NCI-H187 (cell line): ENCODE data around the gene C1QA.

ENCODE experiments used
- DNase-seq, 2 experiments: peaks; one replicate each; lab custom pipeline; 2025; lab: John Stamatoyannopoulos, UW

C1QA gene

GRCh38 chr1:22612671-22613571 is 23.5 kb upstream of the C1QA start:
- peak; percentile 50 to 75 for DNase-seq

- DNase-seq = no peak
Observed at GRCh38 chr1:22613572-22613918, 22.9 kb upstream of the C1QA start.

DNA sequence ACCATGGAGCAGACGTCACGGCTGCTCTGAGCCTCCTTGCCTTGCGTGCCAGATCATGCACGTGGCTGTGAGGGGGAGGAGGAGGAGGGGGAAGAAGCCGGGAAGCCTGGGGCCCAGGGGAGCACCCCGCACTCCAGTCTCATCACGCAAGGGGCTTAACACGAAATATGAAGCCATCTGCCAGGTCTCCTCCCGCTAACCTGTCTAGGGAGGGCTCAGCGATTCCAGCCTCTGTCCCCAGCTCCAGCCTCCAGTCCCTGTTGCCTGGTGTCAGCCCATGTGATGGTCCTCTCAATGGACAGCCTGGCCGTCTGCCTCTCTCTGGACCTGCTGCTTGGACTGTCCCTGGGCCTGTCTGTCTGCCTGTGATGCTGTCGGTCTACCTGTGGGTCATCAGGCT is 22.5 kb upstream of the C1QA start:
- no peak for DNase-seq

DNA sequence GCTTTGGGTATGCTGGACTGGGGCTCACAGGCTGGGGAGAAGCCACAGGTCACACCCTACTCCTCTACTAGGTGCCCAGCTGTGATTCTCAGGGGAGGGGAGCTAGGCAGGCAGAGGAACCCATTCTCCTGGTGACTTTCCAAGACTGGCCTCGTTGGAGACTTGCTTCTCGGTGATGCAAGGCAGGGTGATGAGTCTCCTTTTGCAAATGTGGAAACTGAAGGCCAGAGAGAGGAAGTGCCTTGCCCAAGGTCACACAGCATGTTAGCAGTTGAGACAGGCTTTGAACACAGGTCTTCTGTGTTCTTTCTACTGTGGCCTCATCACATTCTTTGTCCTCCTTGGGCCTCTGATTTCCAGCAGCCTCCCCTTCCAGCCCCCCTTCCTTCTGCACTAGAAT is 20.5 kb upstream of the C1QA start:
- no peak for DNase-seq

DNA sequence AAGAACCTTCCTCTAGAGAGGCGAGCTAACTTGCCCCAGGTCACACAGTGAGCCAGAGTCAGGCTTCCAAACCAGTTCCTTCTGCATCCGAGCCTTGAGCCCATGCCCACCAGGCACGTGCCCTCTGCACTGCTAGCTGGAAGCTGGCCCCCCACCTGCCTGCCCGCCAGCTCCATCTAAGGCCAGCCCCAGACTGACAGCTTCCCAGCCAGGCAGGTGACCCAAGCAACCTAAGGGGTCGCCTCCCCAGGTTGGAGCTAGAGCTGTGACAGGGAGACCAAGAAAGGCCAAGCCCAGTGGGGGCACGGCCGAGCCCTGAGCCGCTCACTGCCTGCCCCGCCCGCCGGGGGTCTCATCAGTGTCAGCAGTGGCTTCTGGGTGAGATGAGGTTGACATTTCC is 19.9 kb upstream of the C1QA start:
- no peak for DNase-seq

GRCh38 chr1:22618056-22618455 is 18.4 kb upstream of the C1QA start:
- DNase-seq = no peak

GRCh38 chr1:22619252-22619651 is 17.2 kb upstream of the C1QA start:
- DNase-seq = no peak

GRCh38 chr1:22619798-22620197 is 16.6 kb upstream of the C1QA start:
- DNase-seq = no peak

DNA sequence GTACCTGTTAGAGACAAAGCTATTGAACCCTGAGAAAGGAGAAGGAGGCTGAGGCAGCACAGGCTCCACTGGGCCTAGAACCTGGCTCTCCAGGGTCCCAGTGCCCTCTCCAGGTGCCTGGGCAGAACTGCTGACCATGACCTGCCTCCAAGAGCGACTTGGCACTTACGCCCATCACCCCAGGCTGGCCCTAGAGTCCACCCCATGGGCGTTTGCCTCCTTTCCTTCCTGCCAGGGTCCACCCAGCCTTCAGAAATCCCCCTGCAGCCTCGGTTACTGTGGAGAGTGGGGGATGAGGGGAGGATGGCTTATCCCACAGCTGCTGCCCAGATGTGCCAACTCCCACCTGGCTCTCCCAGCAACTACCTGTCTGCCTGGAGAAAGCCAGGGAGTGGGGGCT is 14.7 kb upstream of the C1QA start:
- DNase-seq = no peak

DNA sequence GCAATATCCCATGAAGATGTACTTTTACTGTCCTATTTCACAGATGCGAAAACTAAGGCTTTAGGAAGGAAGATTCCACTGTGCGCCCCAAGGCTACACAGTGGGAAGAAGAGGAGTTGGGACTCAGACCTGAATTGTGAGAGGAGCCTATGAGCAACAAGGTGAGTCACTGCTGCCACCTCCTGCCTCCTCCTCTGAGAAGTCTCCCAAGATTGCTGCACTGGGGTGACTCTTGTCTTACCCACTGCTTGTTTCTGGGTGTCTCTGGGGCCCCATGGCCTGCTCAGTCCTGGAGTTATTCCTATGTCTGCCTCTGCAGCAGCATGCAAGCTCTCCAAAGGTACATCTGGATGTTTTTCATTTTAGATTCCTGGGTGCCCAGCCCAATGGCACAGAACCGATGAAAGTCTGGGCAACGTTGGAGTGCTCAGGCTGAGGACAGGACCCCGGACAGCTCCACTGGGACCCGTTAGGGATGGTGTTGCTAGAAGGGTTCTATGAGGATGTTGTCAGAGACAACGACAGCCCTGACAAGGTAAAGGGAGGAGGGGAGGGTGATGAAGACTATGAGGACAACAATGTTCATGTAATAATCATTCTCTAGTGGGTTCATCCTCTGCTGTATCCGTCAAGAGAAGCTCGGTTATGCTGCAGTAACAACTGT is 11.0 kb upstream of the C1QA start:
- DNase-seq = no peak

DNA sequence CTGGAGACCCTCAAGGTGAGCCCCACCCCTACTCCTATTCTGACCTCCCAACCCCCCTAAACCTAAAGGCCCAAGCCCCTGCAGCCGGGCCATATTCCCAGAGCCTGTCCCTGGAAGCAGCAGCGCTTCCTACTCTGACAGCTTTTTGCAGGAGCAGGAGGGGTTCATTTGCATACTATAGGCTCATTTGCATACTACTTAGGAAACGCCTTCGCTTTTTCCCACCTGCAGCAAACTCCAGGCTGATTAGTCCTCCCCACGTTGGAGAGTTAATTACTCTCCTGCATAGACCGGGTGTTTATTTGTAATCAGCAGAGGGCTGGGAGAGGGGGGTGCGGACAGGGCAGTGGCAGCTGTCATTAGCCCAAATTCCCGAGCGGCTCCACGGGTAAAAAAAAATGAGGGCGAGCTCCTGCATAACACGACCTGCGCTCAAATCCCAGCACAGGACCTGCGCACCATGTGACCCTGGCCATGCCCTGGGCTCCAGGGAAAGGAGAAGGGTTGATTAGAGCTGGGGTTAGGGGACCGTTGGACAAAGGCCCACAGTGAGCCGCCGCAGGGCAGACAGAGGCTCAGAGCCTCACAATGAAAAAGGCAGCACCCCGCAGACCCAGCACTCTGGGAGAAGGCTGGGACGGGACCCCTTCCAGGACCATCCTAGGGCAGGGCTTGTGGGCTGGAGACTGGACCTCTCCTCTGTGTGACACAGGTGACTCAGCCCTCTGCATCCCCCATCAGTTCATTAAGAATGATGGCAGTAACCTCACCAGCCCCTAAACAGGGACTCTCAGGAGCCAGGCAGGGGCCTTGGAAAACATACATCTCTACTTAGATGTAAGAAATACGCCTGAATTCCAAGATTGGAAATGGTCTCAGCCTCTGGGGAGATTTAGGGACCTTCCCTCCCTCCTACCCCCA is 9.9 kb upstream of the C1QA start:
- no peak for DNase-seq

GRCh38 chr1:22627331-22627730 is 9.1 kb upstream of the C1QA start:
- DNase-seq = peak in 1 of 2 experiments; percentile 74

DNA sequence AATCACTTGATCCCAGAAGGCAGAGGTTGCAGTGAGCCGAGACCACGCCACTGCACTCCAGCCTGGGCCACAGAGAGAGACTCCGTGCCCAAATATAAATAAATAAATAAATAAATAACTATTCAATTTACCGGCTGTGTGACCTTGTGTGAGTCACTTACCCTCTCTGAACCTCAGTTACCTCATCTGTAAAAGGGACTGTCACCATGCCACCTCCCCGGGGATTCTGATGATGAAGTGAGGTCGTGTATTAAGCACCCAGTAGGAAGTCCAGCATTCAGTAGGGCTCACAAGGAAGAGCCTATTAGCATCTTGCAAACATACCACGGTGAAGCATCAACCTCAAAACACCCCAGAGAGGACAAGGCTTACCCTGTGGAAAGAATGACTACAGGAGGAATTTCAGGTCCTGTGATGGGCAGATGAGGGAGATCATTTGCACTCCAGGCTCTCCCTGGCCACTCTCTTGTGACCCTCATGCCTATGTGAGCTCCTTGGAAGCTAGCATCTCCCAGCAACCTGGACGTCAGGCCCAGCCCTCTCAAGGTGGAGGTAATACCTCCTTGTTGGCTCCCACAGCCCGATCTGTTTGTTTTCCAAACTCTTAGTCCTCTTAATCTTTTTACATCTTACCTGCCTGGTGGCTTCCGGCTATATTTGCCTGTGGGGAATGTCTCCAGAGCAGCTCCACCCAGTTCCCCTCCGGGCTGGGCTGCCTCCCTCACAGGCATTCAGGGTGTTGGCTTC is 7.6 kb upstream of the C1QA start:
- no peak for DNase-seq

GRCh38 chr1:22629886-22630285 is 6.5 kb upstream of the C1QA start:
- no peak for DNase-seq

DNA sequence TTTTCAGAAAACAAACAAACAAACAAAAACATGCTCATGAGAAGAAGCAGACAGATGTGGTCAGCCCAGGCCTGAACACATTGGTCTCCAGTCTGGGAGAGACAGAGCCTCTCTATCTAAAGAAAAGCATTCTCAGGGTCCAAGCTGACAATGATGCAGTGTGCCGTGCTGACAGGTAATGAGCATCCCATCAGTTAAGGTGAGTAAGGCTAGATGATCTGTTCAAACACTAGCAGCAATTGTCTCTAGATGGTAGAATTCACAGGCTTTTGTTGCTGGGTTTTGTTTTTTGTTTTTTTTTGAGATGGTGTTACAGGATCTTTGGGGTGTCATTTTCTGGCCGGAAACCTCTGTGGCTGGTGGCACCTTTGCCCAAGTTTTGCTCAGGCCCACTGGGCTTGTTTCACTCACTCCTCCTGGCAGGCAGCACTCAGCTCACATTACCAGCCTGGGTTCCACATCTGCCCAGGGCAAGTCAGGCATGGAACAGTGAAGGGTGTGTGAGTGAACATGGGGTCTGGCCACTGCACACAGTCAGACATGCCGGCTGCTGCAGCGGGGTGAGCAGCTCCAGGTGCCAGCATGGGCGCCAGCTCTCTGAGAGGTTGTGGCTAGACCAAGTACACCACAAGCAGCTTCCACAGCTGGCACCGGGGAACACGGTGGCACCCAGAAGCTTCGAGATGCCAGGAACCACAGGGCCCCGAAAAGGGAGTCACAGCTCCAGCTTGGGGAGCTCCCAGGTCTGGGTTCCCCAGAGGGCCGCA is 2.5 kb upstream of the C1QA start:
- no peak for DNase-seq

GRCh38 chr1:22635436-22635835 is 992 bp upstream of the C1QA start:
- DNase-seq = peak in 1 of 2 experiments; percentile 24

GRCh38 chr1:22636927-22637326 is 499 bp downstream of the C1QA start:
- DNase-seq = peak in 1 of 2 experiments; percentile 19

GRCh38 chr1:22637907-22638445 is 1.5 kb downstream of the C1QA start:
- DNase-seq = no peak

GRCh38 chr1:22638476-22639234 is 2.2 kb downstream of the C1QA start:
- no peak for DNase-seq

DNA sequence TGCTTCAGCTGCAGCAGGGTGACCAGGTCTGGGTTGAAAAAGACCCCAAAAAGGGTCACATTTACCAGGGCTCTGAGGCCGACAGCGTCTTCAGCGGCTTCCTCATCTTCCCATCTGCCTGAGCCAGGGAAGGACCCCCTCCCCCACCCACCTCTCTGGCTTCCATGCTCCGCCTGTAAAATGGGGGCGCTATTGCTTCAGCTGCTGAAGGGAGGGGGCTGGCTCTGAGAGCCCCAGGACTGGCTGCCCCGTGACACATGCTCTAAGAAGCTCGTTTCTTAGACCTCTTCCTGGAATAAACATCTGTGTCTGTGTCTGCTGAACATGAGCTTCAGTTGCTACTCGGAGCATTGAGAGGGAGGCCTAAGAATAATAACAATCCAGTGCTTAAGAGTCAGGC is 2.9 kb downstream of the C1QA start:
- no peak for DNase-seq
